ENCODE results near the gene MTR. TPM values are rescaled to one million over a fixed set of nuclear protein-coding genes. Genes with fewer than 3 reads are reported as not detected.
A peak's percentile ranks its signal among the peaks of the same experiment; 100 is the strongest.

The MTR gene
- total RNA-seq, 1 experiment from 2014 or later = 26.3 TPM

DNA sequence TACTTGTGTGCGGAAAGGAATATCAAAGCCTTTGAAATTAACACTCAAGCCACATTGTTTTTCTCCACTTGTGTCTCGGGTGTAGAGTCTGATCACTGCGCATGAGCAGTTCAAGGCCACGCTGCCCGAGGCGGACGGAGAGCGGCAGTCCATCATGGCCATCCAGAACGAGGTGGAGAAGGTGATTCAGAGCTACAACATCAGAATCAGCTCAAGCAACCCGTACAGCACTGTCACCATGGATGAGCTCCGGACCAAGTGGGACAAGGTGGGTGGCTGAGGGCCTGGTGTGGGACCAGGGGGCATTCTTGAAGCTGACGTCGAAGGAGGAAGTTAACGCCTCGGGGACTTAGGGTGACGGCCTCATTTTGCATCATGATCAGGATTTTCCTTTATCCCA lies 43.7 kb upstream of the MTR start:
- no peaks in the 10 kb centered on the region for H3K4me1 Mint-ChIP-seq (ENCODE audit: low read depth, unreplicated experiment)
- POLR2A ChIA-PET = no interaction called here
- intact Hi-C loops (cut with micrococcal nuclease; ENCODE audit: unreplicated experiment) = loop anchor here (5.0 kb wide), 1 partner anchor 811 kb away; no protein-coding TSS in a partner anchor
- H3K36me3 ChIP-seq (ENCODE audit: control insufficient read depth, insufficient read depth, low read length) = no peaks in the 10 kb centered on the region
- H3K27me3 ChIP-seq (replicated peaks; ENCODE audit: control insufficient read depth, insufficient read depth, low read length) = no peaks in the 10 kb centered on the region
- no peaks in the 10 kb centered on the region for H3K36me3 Mint-ChIP-seq (ENCODE audit: insufficient read depth, unreplicated experiment)
- no peak overlapping the region for H3K4me3 Mint-ChIP-seq (ENCODE audit: unreplicated experiment)
- TF ChIP-seq, protein P1, sequence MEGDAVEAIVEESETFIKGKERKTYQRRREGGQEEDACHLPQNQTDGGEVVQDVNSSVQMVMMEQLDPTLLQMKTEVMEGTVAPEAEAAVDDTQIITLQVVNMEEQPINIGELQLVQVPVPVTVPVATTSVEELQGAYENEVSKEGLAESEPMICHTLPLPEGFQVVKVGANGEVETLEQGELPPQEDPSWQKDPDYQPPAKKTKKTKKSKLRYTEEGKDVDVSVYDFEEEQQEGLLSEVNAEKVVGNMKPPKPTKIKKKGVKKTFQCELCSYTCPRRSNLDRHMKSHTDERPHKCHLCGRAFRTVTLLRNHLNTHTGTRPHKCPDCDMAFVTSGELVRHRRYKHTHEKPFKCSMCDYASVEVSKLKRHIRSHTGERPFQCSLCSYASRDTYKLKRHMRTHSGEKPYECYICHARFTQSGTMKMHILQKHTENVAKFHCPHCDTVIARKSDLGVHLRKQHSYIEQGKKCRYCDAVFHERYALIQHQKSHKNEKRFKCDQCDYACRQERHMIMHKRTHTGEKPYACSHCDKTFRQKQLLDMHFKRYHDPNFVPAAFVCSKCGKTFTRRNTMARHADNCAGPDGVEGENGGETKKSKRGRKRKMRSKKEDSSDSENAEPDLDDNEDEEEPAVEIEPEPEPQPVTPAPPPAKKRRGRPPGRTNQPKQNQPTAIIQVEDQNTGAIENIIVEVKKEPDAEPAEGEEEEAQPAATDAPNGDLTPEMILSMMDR (IDR thresholded peaks at IDR 0.05; ENCODE audit: insufficient read depth in 1 of 2, low read depth in 1 of 2, low read length in 1 of 2, severe bottlenecking in 1 of 2, unreplicated experiment in 1 of 2) = no peak
- H3K27ac Mint-ChIP-seq (ENCODE audit: unreplicated experiment) = no peak overlapping the region
- H3K9me3 ChIP-seq = no peaks in the 10 kb centered on the region
- H3K27me3 Mint-ChIP-seq (ENCODE audit: insufficient read depth, unreplicated experiment) = peaks cover 14% of the 10 kb centered on the region
- no peak overlapping the region for H3K4me3 ChIP-seq (ENCODE audit: low read depth, low read length)
- no TSS peak for BruUV-seq (replicated peaks)
- H3K9me3 Mint-ChIP-seq (ENCODE audit: unreplicated experiment) = no peaks in the 10 kb centered on the region
- DNase-seq = no peak
- CTCF ChIA-PET = interaction anchor here (0.6 to 1.0 kb wide), 2 partner anchors 142 to 267 kb away, joined by 3 to 8 read pairs; no protein-coding TSS in a partner anchor
- no peaks in the 10 kb centered on the region for H3K4me1 ChIP-seq

DNA sequence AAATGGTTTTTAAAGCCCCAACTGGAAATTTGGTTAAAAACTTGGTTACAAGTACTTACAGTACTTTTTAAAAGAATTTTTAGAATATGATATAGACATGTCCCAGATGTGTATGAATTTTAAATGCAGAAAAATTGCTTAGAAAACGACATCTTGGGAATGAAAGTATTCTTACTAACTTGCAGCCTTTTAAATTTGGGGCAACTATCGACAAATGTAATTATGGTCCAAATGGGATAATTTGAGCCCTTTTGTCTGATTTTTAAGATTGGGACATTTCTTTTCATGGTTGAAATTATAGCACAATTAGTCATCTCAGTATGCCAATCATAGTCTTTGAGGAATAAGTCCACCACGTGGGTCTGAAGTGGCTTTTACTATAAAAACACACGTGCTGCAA lies 43.2 kb upstream of the MTR start:
- DNase-seq = no peak
- peaks cover 13% of the 10 kb centered on the region for H3K27me3 Mint-ChIP-seq (ENCODE audit: insufficient read depth, unreplicated experiment)
- H3K4me3 Mint-ChIP-seq (ENCODE audit: unreplicated experiment) = no peak overlapping the region
- POLR2A ChIA-PET = no interaction called here
- intact Hi-C loops (cut with micrococcal nuclease; ENCODE audit: unreplicated experiment) = loop anchor here (5.0 kb wide), 1 partner anchor 810 kb away; no protein-coding TSS in a partner anchor
- no peaks in the 10 kb centered on the region for H3K4me1 Mint-ChIP-seq (ENCODE audit: low read depth, unreplicated experiment)
- Histone ChIP-seq H3K4me3 (ENCODE audit: low read depth, low read length) (no peak overlapping the region), H3K27me3 (replicated peaks; ENCODE audit: control insufficient read depth, insufficient read depth, low read length) (no peaks in the 10 kb centered on the region), H3K4me1 (no peaks in the 10 kb centered on the region), H3K9me3 (no peaks in the 10 kb centered on the region), H3K36me3 (ENCODE audit: control insufficient read depth, insufficient read depth, low read length) (no peaks in the 10 kb centered on the region)
- BruUV-seq (replicated peaks) = no TSS peak
- H3K36me3 Mint-ChIP-seq (ENCODE audit: insufficient read depth, unreplicated experiment) = no peaks in the 10 kb centered on the region
- TF ChIP-seq, protein P1 (IDR thresholded peaks at IDR 0.05; ENCODE audit: insufficient read depth in 1 of 2, low read depth in 1 of 2, low read length in 1 of 2, severe bottlenecking in 1 of 2, unreplicated experiment in 1 of 2) = no peak
- H3K27ac Mint-ChIP-seq (ENCODE audit: unreplicated experiment) = no peak overlapping the region
- no peaks in the 10 kb centered on the region for H3K9me3 Mint-ChIP-seq (ENCODE audit: unreplicated experiment)
- CTCF ChIA-PET = interaction anchor here (1.0 kb wide), 1 partner anchor 143 kb away, joined by 3 read pairs; no protein-coding TSS in a partner anchor

DNA sequence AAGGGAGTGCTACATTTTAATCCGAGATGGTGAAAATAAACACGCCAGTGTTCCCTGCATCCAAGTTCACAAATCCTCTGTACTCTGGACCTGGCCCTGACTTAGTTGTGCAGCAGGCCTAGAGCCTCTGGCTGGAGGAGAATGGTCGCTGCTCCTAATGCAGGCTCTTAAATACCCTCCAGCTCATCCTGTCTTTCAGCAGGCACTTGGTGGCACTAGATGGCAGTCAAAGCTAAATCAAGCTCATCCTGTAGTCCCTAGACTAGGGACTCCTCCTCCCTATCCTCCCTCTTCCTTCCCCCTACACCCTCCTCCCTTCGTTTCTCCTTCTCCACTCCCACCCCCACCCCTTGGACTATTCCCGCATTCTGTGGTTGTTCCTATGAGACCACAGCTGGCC lies 41.6 kb upstream of the MTR start:
- H3K4me3 ChIP-seq (ENCODE audit: low read depth, low read length) = no peak overlapping the region
- no peak overlapping the region for H3K4me3 Mint-ChIP-seq (ENCODE audit: unreplicated experiment)
- BruUV-seq (replicated peaks) = no TSS peak
- no peaks in the 10 kb centered on the region for H3K9me3 Mint-ChIP-seq (ENCODE audit: unreplicated experiment)
- intact Hi-C loops (cut with micrococcal nuclease; ENCODE audit: unreplicated experiment) = loop anchor here (1.0 to 5.0 kb wide), 4 partner anchors 116 to 809 kb away; no protein-coding TSS in a partner anchor
- no peak overlapping the region for H3K27ac Mint-ChIP-seq (ENCODE audit: unreplicated experiment)
- H3K36me3 Mint-ChIP-seq (ENCODE audit: insufficient read depth, unreplicated experiment) = no peaks in the 10 kb centered on the region
- TF ChIP-seq, protein P1 (IDR thresholded peaks at IDR 0.05; ENCODE audit: insufficient read depth in 1 of 2, low read depth in 1 of 2, low read length in 1 of 2, severe bottlenecking in 1 of 2, unreplicated experiment in 1 of 2) = peak; percentile 24 to 32
- no peaks in the 10 kb centered on the region for H3K27me3 ChIP-seq (replicated peaks; ENCODE audit: control insufficient read depth, insufficient read depth, low read length)
- ChIA-PET CTCF (interaction anchor here (0.5 to 1.3 kb wide), 11 partner anchors 12 to 809 kb away, joined by 3 to 9 read pairs (median 4); partner anchors contain the start of gene HEATR1), POLR2A (no interaction called here)
- no peaks in the 10 kb centered on the region for H3K36me3 ChIP-seq (ENCODE audit: control insufficient read depth, insufficient read depth, low read length)
- H3K4me1 Mint-ChIP-seq (ENCODE audit: low read depth, unreplicated experiment) = no peaks in the 10 kb centered on the region
- DNase-seq = peak; percentile 50 to 53
- H3K27me3 Mint-ChIP-seq (ENCODE audit: insufficient read depth, unreplicated experiment) = peaks cover 5% of the 10 kb centered on the region
- H3K4me1 ChIP-seq = no peaks in the 10 kb centered on the region
- no peaks in the 10 kb centered on the region for H3K9me3 ChIP-seq

Measured in Caco-2 (cell line).